ENCODE measurements around the gene BAHCC1.

Gene BAHCC1

DNA sequence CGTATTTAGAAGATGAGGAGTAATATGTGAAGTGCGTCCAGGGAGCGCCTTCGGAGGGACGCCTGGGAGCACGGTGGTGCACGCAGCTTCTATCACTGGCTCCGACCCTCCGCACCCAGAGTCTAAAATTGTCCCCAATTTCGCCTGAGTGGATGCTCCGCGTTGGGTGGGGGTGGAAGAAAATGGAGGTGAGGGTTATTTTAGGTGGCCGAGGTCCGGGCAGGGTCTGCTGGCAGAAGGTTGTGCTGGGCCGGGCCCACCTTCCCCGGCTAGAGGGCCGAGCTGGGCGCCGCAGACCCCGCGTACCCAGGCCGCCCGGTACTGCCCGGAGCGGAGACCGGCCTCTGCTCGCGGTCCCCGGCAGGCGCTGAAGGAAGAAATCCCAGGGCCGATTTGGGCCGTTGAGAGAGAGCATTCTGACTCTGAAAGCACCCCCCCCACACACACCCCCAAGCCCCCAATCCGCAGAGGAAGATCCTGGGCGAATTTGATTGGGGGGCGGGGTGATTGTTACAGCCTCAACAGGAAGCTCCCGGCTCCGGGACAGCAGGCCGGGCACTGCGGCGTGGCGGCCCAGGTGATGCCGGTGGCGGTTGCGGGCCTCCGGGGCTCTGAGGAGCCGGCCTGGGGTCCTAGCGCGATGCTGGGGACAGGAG, 3.0 kb downstream of the BAHCC1 start:
- DNase-seq (ENCODE audit: low spot score): no peak

DNA sequence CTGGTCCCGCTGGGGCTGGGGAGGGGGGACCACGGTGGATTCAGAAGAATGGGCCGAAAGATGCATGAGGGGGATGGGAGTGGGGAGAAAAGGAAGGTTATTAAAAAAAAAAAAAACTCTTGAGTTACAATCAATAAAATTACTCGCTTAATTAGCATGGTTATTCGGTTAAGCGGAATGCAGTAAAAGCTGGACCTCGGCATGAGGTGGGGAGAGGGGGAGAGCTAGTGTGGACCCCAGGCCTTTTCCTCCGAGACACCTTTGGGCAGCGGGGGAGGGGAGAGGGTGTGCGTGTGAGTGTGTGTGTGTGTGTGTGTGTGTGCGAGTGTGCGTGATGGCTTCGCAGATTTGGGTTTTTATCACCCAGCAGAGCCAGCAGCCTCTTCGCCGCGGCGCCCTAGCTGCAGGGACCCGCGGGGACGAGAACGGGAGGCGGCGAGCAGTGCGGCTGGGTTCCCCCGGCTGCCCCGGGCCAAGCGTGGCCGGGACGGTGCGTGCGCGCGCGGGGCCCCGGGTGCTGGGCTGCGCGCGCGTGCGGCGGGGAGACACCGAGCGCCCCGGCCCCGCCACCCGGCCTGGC, 3.7 kb downstream of the BAHCC1 start:
- DNase-seq (ENCODE audit: low spot score): no peak

DNA sequence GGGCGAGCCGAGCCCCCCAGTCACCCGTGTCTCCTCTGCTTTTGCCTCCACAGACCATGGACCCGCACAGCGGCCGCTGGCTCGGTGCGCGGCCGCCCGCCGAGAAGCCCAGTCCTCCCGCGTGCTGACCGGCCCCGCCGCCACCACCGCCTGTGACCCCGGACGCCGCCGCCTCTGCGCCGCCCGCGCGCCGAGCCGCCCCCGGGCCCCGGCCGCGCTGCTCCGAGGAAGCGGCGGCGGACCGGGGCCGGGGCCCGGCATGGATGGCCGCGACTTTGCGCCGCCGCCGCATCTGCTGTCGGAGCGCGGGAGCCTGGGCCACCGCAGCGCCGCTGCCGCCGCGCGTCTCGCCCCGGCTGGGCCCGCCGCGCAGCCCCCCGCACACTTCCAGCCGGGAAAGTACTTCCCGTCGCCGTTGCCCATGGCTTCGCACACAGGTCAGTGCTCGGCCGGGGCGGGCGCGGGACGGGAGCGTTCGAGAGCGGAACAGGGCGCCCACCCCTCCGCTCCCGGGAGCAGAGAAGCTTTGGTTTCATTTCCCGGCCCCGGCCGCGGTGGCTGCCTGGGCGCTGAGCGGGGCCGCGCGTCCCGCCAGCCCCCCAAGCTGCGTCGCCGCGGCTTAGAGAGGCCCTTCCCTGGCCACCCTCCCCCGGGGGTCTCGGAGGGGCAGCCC, 4.4 kb downstream of the BAHCC1 start:
- no peak for DNase-seq (ENCODE audit: low spot score)

DNA sequence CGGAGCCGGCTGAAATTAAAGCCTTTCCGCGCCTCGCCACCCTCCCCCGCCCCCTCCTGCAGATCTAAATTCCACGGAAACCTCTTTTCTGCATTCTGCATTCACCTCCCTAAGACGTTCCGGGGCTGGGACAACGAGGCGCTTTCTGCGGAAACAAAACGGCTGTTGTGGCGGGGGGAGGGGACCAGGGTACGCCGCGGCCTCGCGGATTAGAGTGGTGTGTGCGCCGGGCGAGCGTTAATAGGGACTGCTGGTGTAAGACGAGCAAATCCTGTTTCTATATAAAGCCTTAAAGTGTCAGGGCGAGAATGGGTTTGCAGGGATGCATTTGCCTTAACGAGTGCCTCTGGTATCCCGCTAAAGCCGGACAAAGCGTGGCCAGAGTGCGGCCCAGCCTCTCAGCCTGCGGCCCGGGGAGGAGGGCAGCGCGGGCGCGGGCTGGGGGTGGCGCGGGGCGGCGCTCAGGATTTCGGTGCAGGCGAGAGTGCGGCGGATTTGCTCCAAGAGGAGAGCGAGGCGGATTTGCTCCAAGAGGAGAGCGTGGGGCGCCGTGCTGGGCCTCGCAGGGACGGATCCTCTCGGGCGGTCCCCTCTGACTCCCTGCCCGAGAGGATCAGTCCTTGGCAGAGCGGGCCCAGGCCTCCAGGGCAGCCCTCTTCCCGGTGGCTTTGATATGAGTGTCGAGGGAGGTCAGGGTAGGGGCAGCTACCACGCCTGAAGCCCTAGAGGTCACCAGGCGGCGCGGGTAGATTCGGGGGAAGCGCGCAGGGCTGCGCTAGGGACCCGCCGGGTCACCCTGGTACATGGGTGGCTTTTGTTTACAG, 5.1 kb downstream of the BAHCC1 start:
- peak; percentile 55 for DNase-seq (ENCODE audit: low spot score)

DNA sequence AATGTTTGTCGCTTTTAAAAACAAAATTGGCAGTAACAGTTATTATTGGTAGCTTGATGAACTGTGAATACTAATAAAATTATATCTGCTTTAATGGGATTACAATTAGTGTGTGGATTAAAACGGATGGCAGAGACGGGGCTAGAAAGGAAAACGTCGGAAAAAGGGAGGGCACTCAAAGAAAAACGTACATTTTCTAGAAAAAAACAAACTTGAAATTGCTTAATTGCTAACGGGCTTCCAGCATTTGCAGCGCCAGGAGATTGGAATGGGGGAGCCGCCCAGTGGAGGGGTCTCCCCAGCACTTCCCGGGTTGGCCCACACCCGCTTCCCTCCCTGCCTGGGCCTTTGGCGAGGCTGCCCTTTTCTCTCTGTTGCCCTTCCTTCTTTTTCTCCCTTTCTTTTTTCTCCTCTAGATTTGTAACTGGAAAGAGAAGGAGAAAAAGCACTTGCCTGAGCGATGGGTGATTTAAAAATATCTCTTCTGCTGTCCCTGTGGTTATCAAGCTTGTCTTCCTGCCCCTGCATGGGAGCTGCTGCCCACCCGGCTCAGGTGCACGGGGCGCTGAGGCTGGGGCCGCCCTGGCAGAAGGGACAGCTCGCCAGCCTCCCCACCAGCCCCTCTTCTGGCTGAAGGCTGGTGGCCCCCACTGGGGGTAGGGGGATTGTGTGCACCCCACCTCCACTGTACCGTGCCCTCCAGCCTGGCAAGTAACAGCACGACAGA, 5.9 kb downstream of the BAHCC1 start:
- DNase-seq (ENCODE audit: low spot score): no peak

DNA sequence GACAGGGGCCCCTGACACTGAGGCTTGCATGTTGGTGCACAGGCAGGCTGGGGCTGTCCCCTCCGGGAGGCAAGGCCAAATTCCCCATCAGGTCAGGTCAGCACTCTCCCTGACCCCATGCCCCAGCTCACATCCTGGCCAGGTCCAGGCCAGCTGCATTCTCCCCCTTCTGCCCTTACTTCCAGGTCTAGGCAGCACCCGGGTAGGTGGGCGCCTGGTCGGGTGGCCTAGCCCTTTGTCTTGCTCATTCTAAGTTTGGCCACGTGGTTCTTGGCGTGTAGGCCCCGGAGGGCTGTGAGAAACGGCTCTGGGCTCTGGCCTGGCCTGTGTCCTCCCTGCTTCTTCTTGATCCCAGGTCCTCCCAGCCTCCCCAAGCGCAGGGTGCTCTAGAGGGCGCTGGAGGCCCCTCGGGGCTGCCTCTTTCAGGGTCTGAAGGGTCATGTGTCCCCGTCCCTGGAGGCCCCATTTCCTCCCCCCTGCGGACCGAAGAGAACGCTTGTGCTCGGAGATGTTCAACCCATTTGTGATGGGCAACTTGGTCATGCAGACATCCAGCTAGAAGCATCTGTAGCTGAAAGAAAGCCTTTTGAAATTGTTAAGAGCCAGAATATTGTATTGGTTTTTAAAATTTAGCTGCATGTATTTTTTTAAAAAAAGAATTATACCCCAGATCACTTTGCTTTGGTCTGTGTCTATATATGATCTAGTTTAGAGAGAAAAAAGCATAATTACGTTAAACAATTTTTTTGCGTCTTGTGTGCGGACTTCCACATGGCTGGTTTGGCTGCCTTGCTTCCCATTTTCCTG, 6.7 kb downstream of the BAHCC1 start:
- DNase-seq (ENCODE audit: low spot score): no peak

DNA sequence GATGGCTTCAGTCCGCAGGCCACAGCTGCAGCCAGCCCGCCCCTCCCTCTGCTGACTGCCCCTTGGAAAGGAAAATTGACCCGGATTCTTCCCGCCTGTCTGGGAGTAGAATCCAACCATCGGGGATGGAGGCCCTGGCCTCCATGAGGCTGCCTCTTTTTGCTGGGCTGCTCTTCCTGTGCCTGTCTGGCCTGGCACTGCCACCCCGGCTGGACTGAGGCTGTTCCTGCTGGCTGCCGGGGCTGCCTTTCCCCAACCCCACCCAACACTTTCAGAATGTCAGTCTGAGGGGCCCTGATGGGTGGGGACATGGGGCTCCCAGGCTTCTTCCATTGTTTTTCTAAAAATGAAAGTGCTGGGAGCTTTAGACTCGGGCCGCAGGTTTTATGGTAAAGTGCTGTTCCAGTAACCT, 7.3 kb downstream of the BAHCC1 start:
- no peak for DNase-seq (ENCODE audit: low spot score)

DNA sequence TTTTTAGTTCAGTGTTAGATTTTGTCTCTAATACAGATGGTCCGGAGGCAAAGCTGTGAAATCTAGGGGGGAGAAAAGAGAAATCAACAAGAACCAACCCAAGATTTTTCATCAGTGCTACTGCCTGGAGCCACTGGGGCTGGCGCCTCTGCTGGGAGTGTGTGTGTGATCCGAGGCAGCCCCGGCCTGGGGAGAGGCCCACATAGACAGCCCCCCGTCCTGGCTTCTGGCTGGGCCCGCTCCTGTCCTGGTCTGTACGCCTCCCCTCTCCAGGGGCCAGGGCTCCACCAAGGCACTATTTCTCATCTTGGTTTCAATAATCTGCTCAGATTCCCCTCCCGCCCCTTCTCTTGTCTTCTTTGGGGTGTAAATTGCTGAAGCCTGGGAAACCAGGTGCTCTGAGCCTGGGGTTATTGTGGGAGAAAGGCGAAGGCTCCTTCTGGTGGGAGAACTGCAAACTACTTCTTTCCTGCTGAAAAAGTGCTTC, 7.8 kb downstream of the BAHCC1 start:
- DNase-seq (ENCODE audit: low spot score): no peak

DNA sequence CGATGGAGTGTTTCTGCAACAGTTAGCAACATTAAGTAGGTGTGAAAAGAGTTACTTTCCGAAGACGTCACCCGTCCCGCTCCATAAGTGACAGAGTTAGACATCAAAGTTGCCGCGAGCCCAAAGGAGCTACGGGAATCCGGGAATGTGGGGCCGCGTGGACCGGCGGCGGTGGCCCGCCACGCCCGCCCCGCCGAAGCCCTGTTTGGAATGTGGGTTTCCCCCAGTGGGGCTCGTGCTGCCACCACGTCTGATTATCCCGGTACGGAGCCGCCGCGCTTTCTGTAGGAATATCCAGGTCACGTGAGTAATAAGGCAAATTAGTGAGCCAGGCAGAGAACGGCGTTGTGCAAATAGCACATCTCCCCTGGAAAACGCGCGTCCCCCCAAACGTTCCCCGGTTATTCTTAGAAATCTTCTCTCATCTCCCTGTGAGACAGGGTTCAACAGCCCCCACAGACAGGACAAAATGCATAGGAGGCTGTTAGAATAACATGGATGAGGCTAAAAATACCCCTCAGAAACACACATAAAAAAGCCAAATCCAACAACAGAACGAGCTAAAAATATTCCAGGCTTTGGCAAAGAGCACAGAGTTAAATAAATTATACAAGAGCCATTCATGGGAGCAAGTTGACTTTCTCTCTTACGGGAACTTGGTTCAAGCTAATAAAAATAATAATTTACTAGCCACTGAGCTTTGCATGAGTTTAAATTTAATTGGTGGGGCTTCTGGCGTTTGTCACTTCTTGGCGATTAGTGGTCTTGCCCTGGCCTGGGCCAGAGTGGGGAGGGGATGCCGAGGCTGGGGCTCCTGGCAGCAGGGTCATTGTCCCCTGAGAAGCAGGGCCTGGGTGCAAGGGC, 8.6 kb downstream of the BAHCC1 start:
- DNase-seq (ENCODE audit: low spot score): no peak

DNA sequence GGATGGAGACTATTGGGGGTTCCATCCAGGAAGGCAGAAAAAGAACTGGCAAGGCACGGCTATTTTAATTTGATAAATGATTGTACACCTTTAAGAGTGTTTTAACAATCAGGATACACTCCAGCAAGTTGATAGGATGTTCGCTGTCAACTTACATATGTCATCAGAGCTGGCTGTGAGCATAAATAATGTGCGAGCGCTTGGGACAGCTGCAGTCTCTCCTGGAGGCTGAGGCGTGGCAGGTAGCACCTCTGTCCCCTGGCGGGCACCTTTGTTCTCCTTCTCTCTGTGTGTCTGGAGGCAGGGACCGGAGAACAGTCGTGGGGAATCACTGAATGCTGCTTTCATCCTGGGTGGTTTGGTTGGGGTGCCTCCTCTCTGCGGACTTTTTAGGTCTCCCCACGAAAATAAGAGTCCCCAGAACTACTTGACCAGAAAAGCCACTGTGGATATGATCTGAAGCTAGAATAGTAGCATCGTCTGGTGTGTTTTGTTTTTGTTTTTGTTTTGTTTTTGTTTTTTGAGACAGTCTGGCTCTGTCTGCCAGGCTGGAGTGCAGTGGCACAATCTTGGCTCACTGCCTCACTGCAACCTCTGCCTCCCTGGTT, 9.4 kb downstream of the BAHCC1 start:
- DNase-seq (ENCODE audit: low spot score): no peak

DNA sequence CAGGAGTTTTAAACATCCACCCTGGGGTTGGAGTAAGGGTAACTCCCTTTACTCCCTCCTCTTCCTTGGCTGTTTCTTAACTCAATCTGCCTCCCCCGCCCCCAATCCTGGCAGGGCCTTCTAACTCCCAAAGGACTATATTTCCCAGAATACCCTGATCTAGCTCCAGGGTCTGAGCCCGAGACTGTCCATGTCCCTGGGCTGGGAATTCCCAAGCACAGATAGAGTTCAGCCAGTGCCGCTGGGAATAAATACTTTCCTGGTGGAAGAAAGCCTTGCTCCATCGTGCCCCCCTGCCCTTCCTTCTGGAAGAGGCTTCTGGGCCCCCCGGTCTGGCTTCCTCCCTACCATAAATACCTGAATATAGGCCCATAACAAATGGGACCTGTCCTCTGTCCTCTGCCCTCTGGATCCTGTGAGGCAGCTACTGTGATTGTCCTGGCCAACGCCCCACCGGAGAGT, 10.2 kb downstream of the BAHCC1 start:
- DNase-seq (ENCODE audit: low spot score): no peak

DNA sequence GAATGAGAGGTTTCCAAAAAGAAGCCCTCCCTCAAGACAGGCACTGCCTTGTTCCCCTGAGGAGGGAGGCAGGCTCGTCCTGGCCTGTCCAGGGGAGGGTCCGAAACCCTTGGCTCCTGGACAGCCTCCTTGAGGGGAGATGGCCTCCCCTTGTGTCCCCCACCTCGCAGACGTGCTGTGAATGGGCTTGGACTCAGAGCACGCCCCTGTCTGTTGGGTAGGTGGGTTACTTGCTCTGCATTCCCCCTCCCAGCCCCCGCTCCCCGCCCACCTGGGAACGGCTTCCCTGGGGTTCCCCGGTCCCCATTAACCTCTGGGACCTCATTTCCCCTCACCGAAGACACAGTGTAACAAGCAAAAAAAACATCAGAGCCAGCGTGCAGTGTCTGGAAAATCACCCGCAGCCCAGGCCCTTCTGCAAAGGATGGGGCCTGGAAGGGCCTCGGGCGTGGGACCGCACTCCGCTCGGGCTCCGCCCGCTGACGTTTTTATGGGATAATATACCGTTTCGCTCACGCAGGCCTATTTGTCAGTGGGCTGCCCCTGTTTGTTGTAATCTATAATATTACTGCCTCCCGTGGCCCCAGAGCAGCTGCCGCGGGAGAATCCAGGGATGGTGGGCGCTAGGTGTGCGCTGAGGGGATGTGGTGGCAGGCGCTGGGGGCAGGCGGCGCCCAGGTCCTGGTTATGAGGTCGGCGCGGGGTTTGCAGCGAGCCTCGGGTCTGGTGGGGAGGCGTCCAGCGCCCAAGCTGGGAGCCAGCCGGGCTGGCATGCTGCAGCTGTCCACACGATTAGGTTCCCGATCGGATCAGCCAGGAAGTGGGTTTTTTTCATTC, 11.1 kb downstream of the BAHCC1 start:
- no peak for DNase-seq (ENCODE audit: low spot score)

DNA sequence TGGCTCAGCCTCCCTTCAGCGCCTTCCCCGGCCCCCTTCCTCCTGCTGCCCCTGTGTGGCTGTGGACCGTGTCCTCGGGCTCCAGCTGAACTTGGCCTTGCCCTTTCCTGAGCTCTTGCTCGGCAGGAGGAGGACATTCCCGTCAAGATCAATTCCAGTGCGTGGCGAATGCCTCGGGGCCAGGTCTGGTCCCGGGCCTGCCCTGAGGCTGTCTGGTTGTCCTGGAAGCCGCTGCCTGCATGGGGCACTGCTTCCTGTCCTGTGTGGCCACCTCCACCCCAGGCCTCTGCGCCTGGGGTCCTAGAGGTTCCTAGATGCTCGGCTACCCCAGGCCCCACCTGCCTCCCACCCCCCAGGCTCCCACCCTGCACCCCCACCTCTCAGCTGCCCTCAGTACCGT, 12.8 kb downstream of the BAHCC1 start:
- DNase-seq (ENCODE audit: low spot score): no peak

DNA sequence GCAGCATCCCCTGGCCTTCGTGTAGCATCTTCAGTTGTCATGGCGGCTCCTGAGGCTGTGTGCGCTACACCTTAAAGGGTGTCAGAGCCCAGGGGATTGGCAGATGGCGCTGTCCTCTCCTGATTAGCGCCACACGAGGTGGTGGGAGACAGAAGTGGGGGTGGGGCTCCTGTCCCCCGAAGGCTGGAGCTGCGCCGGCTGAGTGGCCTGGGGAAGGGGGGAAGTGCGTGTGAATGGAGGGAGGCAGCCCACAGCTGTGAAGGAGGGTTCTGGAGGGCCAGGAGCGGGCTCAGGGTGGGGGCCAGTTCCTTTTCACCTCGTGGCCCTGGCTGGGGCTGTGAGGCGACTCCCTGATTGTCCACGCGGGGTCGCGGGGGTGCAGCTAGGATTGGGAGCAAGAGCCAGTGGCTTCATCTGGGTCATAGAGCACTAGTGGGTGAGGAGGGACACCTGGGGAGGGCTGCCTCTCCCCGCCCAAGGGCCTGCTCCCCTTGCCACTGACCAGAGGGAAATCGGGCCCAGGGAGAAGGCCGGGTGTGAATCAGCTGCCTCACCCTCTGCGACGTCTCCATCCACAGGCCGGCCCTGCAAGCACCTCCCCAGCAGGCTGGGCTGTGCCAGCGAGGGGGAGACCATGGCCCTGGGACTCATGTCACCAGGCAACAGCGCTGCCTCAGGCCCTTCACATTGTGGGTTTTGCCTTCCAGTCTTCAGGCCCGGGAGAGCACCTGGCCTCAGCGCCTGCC, 14.1 kb downstream of the BAHCC1 start:
- DNase-seq (ENCODE audit: low spot score): no peak

DNA sequence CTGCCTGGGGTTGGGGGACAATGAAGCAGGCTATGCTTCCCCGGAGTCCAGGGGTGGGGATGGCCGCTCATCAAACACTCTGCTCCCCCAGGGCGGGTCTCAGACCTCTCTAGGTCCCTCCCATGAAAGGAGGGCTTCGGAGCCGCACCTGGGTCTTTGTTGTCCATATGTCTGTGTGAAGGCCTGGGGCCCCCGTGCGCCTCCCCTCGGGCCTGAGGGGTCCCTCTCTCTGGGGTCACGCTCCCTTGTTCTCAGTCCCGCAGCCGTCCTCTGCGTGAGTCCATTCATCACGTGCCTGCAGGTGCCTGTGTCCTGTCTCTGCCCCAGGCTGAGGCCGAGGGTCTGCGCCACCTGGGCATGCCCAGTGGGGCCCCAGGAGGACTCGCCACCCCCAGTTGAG, 15.6 kb downstream of the BAHCC1 start:
- DNase-seq (ENCODE audit: low spot score): no peak

DNA sequence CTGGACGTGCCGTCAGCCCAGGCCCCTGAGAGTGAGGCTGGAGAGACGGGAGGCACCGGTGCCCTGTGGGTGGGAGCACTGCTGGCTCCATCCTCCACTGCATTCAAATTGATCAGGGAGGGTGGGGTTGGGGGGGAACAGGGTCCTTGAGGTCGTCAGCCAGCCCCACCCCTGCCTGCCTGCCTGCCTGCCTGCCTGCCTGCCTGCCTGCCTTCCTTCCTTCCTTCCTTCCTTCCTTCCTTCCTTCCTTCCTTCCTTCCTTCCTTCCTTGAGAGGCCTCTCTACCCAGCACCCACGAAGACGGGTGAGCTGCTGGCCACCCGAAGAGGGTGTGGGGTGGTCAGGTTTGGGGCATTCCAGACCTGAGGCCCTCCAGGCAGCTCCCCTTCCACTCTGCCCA, 16.0 kb downstream of the BAHCC1 start:
- no peak for DNase-seq (ENCODE audit: low spot score)

DNA sequence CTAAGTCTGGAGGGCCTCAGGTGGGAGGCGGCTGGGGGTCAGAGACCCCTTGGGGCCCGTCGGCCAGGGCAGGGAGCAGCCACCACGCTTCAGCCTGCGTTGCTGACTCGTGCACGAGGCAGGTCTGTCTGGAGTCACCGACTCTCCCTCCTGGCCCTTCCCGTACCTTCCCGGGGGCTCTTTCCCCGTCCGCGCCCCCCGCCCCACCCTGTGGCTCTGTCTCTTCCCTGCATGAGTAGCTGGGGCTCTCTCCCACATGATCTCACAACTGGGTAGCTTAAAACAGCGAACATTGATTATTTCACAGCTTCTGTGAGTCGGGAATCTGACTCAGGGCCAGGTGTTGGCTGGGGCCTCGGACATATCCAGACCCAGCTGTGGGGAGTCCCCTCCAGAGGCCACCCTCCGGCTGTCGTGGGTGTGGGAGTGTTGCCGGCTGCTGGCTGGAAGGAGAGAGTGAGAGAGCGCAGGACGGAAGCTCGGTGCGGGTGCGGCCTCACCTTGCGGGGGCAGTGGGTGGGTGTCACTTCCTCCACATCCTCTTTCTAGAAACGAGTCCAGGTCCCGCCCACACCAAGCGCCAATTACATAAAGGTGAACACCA, 17.3 kb downstream of the BAHCC1 start:
- no peak for DNase-seq (ENCODE audit: low spot score)
